Measurements from ENCODE around the gene SBK2. TPM values are rescaled to one million over a fixed set of nuclear protein-coding genes. Genes with fewer than 3 reads are reported as not detected.

The SBK2 gene
- polyA plus RNA-seq, 1 donor from 2014 or later, result not detected

DNA sequence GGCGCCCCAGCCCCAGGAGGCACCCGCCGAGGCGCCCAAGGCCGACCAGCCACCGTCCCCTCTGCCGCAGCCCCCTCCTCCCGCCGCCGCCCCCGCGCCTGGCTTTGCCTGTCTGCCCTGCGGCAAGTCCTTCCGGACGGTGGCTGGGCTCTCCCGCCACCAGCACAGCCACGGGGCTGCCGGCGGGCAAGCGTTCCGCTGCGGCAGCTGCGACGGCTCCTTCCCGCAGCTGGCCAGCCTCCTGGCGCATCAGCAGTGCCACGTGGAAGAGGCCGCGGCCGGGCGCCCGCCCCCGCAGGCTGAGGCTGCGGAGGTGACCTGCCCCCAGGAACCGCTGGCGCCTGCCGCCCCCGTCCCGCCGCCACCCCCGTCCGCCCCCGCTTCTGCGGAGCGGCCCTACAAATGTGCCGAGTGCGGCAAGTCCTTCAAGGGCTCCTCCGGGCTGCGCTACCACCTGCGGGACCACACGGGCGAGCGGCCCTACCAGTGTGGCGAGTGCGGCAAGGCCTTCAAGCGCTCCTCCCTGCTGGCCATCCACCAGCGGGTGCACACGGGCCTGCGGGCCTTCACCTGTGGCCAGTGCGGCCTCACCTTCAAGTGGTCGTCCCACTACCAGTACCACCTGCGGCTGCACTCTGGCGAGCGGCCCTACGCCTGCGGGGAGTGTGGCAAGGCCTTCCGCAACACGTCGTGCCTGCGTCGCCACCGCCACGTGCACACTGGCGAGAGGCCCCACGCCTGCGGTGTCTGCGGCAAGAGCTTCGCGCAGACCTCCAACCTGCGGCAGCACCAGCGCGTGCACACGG lies 54.6 kb downstream of the SBK2 start:
- no peaks in the 10 kb centered on the region for H3K9me3 ChIP-seq (ENCODE audit: low read length)
- no peaks in the 10 kb centered on the region for H4K20me1 ChIP-seq (ENCODE audit: insufficient read depth)
- TF ChIP-seq, protein P1, sequence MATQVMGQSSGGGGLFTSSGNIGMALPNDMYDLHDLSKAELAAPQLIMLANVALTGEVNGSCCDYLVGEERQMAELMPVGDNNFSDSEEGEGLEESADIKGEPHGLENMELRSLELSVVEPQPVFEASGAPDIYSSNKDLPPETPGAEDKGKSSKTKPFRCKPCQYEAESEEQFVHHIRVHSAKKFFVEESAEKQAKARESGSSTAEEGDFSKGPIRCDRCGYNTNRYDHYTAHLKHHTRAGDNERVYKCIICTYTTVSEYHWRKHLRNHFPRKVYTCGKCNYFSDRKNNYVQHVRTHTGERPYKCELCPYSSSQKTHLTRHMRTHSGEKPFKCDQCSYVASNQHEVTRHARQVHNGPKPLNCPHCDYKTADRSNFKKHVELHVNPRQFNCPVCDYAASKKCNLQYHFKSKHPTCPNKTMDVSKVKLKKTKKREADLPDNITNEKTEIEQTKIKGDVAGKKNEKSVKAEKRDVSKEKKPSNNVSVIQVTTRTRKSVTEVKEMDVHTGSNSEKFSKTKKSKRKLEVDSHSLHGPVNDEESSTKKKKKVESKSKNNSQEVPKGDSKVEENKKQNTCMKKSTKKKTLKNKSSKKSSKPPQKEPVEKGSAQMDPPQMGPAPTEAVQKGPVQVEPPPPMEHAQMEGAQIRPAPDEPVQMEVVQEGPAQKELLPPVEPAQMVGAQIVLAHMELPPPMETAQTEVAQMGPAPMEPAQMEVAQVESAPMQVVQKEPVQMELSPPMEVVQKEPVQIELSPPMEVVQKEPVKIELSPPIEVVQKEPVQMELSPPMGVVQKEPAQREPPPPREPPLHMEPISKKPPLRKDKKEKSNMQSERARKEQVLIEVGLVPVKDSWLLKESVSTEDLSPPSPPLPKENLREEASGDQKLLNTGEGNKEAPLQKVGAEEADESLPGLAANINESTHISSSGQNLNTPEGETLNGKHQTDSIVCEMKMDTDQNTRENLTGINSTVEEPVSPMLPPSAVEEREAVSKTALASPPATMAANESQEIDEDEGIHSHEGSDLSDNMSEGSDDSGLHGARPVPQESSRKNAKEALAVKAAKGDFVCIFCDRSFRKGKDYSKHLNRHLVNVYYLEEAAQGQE (IDR thresholded peaks at IDR 0.05; ENCODE audit: borderline replicate concordance), result no peak
- TF ChIP-seq MXI1 (conservative IDR thresholded peaks at IDR 0.05; ENCODE audit: poor library complexity, severe bottlenecking), result no peak
- no peak for TF ChIP-seq POLR2AphosphoS5 (IDR thresholded peaks at IDR 0.05)
- TF ChIP-seq EZH2 (IDR thresholded peaks at IDR 0.05; ENCODE audit: borderline replicate concordance, insufficient read depth, low read length, poor library complexity, severe bottlenecking), result no peak
- no peak for TF ChIP-seq RAD21 (conservative IDR thresholded peaks at IDR 0.05)
- no peak for TF ChIP-seq TAF1 (IDR thresholded peaks at IDR 0.05; ENCODE audit: low read depth)
- H3K36me3 ChIP-seq (ENCODE audit: insufficient read depth, low read length), result no peaks in the 10 kb centered on the region
- no peak overlapping the region for H3K27ac ChIP-seq (ENCODE audit: low read length)
- H3K4me2 ChIP-seq (ENCODE audit: low read length), result no peak overlapping the region
- peaks cover 22% of the 10 kb centered on the region for H3K79me2 ChIP-seq (replicated peaks; ENCODE audit: insufficient read depth, low read length)
- H3K4me3 ChIP-seq (ENCODE audit: low read length), result no peak overlapping the region
- H3F3A ChIP-seq (ENCODE audit: insufficient read depth, low read length, poor library complexity, severe bottlenecking), result no peaks in the 10 kb centered on the region
- no peak overlapping the region for H2AFZ ChIP-seq (ENCODE audit: low read depth, low read length)
- no peak overlapping the region for H3K9ac ChIP-seq (ENCODE audit: low read length)
- no peaks in the 10 kb centered on the region for H3K9me2 ChIP-seq (ENCODE audit: insufficient read depth, low read length)
- no peaks in the 10 kb centered on the region for H3K27me3 ChIP-seq (ENCODE audit: insufficient read depth, low read depth, low read length)

DNA sequence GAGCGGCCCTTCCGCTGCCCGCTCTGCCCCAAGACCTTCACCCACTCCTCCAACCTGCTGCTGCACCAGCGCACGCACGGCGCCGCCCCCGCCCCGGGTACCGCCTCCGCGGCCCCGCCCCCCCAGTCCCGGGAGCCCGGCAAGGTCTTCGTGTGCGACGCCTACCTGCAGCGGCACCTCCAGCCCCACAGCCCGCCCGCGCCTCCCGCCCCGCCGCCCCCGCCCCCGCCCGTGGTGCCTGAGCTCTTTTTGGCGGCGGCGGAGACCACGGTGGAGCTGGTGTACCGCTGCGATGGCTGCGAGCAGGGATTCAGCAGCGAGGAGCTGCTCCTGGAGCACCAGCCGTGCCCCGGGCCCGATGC lies 55.2 kb downstream of the SBK2 start:
- Histone ChIP-seq H3K4me2 (ENCODE audit: low read length) (no peak overlapping the region), H3K4me3 (ENCODE audit: low read length) (no peak overlapping the region), H3K27ac (ENCODE audit: low read length) (no peak overlapping the region), H3K27me3 (ENCODE audit: insufficient read depth, low read depth, low read length) (no peaks in the 10 kb centered on the region), H3K79me2 (replicated peaks; ENCODE audit: insufficient read depth, low read length) (peaks cover 22% of the 10 kb centered on the region), H3K36me3 (ENCODE audit: insufficient read depth, low read length) (no peaks in the 10 kb centered on the region), H2AFZ (ENCODE audit: low read depth, low read length) (no peak overlapping the region), H3F3A (ENCODE audit: insufficient read depth, low read length, poor library complexity, severe bottlenecking) (no peaks in the 10 kb centered on the region), H3K9me2 (ENCODE audit: insufficient read depth, low read length) (no peaks in the 10 kb centered on the region), H3K9ac (ENCODE audit: low read length) (no peak overlapping the region), H3K9me3 (ENCODE audit: low read length) (no peaks in the 10 kb centered on the region), H4K20me1 (ENCODE audit: insufficient read depth) (no peaks in the 10 kb centered on the region)
- TF ChIP-seq, protein P1 (IDR thresholded peaks at IDR 0.05; ENCODE audit: borderline replicate concordance), result no peak
- TF ChIP-seq MXI1 (conservative IDR thresholded peaks at IDR 0.05; ENCODE audit: poor library complexity, severe bottlenecking) (no peak), RAD21 (conservative IDR thresholded peaks at IDR 0.05) (no peak), EP300 (conservative IDR thresholded peaks at IDR 0.05; ENCODE audit: poor library complexity, severe bottlenecking) (no peak), EZH2 (IDR thresholded peaks at IDR 0.05; ENCODE audit: borderline replicate concordance, insufficient read depth, low read length, poor library complexity, severe bottlenecking) (no peak), POLR2AphosphoS5 (IDR thresholded peaks at IDR 0.05) (no peak), TAF1 (IDR thresholded peaks at IDR 0.05; ENCODE audit: low read depth) (no peak), SMC3 (conservative IDR thresholded peaks at IDR 0.05; ENCODE audit: poor library complexity) (no peak)
- TF ChIP-seq, protein P2, sequence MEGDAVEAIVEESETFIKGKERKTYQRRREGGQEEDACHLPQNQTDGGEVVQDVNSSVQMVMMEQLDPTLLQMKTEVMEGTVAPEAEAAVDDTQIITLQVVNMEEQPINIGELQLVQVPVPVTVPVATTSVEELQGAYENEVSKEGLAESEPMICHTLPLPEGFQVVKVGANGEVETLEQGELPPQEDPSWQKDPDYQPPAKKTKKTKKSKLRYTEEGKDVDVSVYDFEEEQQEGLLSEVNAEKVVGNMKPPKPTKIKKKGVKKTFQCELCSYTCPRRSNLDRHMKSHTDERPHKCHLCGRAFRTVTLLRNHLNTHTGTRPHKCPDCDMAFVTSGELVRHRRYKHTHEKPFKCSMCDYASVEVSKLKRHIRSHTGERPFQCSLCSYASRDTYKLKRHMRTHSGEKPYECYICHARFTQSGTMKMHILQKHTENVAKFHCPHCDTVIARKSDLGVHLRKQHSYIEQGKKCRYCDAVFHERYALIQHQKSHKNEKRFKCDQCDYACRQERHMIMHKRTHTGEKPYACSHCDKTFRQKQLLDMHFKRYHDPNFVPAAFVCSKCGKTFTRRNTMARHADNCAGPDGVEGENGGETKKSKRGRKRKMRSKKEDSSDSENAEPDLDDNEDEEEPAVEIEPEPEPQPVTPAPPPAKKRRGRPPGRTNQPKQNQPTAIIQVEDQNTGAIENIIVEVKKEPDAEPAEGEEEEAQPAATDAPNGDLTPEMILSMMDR (IDR thresholded peaks at IDR 0.05; ENCODE audit: poor library complexity, severe bottlenecking), result no peak
